NCI-H146 treated with DMSO at 0.1 percent for 48 hours (cell line): ENCODE measurements around the gene ZNF25.
A peak's percentile ranks its signal among the peaks of the same experiment; 100 is the strongest.
"Not testable (repeated sequence)": the region's sequence is repeated elsewhere in the genome, so short reads cannot be mapped to it uniquely, and the experiment has no call there.

Experiments
- DNase-seq: peaks from one replicate; lab custom pipeline; 2025; ENCODE audit not compliant: unreplicated experiment; lab: John Stamatoyannopoulos, UW

ZNF25 gene

GRCh38 chr10:37976091-37976879, at the start of gene ZNF25:
ZNF25 (minus strand) TSS chr10:37976647; CDS start chr10:37971722, 4,925 bp downstream.
- DNase-seq = peak; percentile 99

DNA sequence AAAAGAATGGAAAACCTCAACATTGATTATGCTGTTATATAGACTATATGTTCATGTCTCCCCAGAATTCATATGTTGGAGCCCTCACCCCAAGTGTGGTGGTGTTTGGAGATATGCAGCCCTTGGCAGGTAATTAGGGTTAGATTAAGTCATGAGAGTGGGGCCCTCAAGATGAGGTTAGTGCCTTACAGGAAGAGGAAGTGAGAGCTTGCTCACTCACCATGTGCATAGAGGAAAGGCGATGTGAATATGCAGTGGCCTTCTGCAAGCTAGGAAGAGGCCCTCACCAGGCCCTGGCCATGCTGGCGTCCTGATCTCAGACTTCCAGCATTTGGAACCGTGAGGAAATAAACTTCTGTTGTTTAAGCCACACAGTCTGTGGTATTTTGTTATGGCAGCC, 48.8 kb upstream of the ZNF25 start:
- DNase-seq = no peak

DNA sequence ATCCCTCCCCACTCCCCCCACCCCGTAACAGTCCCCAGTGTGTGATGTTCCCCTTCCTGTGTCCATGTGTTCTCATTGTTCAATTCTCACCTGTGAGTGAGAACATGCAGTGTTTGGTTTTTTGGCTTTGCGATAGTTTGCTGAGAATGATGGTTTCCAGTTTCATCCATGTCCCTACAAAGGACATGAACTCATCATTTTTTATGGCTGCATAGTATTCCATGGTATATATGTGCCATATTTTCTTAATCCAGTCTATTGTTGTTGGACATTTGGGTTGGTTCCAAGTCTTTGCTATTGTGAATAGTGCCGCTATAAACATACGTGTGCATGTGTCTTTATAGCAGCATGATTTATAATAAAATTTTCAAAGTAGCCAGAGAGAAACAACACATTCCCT, 42.7 kb upstream of the ZNF25 start:
- DNase-seq = not testable (repeated sequence)

- DNase-seq = no peak
Observed at GRCh38 chr10:38016354-38016753, 39.9 kb upstream of the ZNF25 start.

DNA sequence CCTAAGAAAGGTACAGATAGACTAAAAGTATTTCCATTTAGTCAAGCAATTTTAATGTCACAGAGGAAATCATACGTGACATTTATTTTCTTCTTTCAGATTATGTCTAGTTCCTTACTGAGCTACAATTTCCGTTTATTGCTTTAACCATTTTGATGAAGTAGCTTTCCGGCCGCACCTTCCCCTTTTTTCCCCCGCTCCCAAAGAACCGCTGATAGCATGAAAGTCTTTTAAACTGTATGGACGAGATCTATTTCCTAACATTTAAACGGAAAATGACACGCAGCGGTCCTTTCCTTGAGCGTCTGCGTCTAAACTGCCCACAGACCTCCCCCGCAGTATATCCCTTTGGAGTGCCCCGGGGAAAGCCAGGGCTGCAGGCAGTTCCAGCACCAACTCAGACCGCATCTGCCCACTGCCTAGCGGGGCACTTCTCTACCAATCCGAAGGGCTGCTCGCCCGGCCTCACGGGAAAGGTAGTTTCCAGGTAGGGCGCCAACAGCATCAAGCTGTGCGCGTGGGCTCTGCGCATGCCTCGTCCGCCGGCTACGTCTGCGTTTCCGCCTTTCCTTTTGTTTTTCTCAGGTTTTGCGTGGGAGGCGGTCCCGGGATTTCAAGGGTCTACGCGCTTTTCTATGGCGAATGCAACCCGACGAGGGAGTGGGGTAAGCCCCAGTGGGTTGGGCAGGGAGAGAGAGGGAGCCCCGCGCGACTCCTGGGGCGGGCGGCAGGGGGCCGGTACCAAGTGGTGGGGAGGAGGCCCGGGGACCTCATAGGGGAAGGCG, 33.9 kb upstream of the ZNF25 start, which contains the start of gene ZNF33A:
TSS of gene ZNF33A (plus strand) at position 557 of the 785 bp plus-strand sequence. CDS start 1,667 bp downstream, outside the sequence.
- DNase-seq = peak; percentile 89

GRCh38 chr10:38007991-38008390, 31.5 kb upstream of the ZNF25 start:
- DNase-seq = no peak

- DNase-seq = no peak
Observed at GRCh38 chr10:38007551-38007950, 31.1 kb upstream of the ZNF25 start.

DNA sequence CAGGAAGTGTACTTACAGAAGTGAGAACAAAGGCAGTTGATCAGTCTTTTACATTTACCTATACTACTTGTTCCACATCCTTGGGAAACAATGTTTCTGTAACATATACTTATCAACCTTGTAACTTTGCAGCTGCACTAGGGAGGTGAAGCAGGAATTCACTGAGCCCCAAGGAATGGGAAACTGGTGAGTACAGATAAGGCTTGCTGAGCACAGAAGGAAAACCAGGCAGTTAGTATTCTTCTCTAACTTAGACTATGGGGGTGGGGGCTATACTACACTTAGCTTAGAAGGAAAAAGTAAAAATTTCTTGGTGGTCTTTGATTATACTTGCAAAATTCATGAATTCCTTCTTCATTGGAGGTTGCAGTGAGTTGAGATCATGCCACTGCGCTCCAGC, 27.1 kb upstream of the ZNF25 start:
- no peak for DNase-seq

DNA sequence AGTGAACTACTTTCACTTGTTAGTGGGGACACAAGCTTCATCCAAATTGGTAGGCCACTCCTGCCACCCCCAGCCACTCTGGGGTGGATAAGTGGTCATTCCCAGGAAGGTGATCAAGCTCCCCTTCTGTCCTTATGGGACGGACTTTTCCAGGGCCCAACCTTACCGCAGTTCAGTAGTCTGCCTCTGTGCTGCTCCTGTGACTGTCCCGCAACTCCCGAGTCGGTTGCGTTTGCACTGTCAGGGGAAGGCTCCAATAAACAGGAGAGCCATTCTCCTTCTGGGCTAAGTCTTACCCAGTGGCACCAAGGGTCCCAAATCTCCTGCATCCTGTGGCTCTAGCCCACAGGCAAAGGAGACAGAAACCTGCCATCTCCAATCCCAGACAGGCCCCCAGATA, 26.6 kb upstream of the ZNF25 start:
- no peak for DNase-seq

DNA sequence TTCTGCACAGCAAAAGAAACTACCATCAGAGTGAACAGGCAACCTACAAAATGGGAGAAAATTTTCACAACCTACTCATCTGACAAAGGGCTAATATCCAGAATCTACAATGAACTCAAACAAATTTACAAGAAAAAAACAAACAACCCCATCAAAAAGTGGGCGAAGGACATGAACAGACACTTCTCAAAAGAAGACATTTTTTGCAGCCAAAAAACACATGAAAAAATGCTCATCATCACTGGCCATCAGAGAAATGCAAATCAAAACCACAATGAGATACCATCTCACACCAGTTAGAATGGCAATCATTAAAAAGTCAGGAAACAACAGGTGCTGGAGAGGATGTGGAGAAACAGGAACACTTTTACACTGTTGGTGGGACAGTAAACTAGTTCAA, 24.0 kb upstream of the ZNF25 start:
- not testable (repeated sequence) for DNase-seq

DNA sequence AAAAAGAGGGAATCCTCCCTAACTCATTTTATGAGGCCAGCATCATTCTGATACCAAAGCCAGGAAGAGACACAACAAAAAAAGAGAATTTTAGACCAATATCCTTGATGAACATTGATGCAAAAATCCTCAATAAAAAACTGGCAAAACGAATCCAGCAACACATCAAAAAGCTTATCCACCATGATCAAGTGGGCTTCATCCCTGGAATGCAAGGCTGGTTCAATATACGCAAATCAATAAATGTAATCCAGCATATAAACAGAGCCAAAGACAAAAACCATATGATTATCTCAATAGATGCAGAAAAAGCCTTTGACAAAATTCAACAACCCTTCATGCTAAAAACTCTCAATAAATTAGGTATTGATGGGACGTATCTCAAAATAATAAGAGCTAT, 22.5 kb upstream of the ZNF25 start:
- not testable (repeated sequence) for DNase-seq

DNA sequence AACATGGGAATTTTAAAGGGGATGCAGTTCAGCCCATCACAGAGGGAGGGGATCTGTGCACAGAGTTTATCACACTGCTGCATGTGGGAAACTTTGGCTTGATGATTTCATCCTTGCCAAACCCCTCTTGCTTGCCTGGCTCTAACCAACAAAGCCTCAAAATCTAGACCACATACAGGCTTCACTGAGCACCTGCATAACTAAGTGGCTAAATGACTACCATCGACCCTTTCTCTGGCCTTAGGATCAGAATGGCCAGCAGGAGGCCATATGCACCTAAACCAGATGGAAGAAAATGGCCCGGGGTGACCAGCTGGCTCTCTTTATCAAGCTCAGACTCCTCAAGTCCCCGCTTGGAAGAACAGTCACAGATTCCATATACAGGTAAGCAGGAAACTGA, 15.6 kb upstream of the ZNF25 start:
- no peak for DNase-seq

DNA sequence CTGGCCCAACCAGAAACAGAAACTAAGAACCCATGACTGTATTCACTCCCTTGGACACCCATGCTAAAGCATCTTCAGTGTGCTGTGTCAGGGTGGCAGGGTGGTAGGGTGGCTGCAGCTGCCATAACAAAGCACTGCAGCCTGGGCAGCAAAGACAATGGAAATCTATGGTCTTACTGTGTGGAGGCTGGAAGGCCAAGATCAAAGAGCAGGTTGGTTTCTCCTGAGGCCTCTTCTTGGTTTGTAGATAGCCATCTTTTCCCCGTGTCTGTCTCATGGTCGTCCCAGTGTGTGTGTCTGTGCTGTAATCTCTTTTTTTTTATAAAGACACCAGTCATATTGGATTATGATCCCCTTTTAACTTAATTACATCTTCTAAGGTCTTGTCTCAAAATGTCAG, 15.2 kb upstream of the ZNF25 start:
- DNase-seq = no peak

GRCh38 chr10:37976880-37977203, 395 bp upstream of the ZNF25 start:
- DNase-seq = no peak

- no peak for DNase-seq
Observed at GRCh38 chr10:37975401-37975991, 951 bp downstream of the ZNF25 start.

DNA sequence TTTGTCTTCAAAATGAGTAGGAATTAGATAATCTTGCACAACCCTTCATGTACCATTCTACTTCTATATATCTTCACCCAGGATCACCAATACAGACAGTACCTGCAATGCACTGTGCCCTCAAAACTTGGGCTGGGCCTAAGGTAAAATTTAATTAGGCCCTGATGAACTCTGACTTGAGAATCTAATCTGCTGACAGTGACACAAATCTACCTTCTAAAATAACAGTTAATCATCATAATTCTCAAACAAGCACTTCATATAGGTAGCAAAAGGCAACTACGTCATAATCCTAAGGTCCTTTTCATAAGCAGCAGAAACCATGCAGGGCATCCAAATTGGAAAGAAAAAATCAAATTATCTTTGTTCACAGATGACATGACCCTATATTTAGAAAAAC, 4.1 kb downstream of the ZNF25 start:
- no peak for DNase-seq

DNA sequence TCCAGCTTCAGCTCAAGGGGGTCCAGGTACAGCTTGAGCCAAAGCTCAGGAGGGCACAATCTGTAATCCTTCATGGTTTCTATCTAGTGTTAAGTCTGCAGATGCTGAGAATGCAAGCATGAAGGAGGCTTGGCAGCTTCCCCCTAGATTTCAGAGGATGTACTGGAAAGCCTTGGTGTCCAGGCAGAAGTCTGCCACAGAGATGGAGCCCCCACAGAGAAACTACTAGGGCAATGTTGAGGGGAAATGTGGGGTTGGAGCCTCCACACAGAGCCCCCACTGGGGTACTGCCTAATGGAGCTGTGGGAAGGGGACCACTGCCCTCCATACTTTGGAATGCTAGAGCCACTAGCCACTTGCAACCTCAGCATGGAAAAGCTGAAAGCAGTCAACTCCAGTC, 11.4 kb downstream of the ZNF25 start:
- DNase-seq = no peak

GRCh38 chr10:37960591-37961137, 15.8 kb downstream of the ZNF25 start:
- no peak for DNase-seq

- no peak for DNase-seq
Observed at GRCh38 chr10:37957841-37958240, 18.6 kb downstream of the ZNF25 start.

- DNase-seq = no peak
Observed at GRCh38 chr10:37952926-37953325, 23.5 kb downstream of the ZNF25 start.

DNA sequence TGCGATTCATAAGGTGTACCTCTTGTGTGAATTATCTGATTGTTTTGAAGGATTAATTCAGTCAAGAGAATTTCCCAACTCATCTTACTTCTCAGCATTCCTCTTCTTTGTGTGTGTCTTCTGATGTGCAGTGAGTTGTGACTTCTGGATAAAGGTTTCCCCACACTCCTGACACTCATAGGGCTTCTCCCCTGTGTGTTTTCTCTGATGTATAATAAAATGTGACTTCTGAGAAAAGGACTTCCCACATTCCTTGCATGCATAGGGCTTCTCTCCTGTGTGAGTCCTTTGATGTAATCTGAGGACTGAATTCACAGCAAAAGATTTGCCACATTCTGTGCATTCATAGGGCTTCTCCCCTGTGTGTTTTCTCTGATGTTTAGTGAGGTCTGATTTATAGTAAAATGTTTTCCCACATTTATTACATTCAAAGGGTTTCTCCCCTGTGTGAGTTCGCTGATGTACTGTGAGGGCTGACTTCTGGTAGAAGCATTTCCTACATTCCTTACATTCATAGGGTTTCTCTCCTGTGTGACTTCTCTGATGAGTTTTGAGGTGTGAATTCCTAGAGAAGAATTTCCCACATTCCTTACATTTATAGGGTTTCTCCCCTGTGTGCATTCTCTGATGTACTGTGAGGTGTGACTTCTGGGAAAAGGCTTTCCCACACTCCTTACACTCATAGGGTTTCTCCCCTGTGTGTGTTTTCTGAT, 24.2 kb downstream of the ZNF25 start:
- no peak for DNase-seq
